A673 (cell line): ENCODE results near the gene MYRIP.

Source experiments
- CTCF ChIP-seq: fragments of 300-800, 200-600 bp; sonication (generic); conservative IDR thresholded peaks from 2 replicates; pipeline ENCODE4 v1.5.1; 2017; ENCODE audit warnings: low read depth, mild to moderate bottlenecking, antibody characterized with exemption, low read length, moderate library complexity, mixed read lengths
- EZH2 ChIP-seq: fragments of 200-600 bp; sonication (generic); IDR thresholded peaks from 2 replicates; pipeline ENCODE4 v1.6.1; 2017; ENCODE audit warnings: borderline replicate concordance, low read depth, mild to moderate bottlenecking, mixed read lengths, antibody characterized with exemption, low read length; ENCODE audit not compliant: poor library complexity, severe bottlenecking

GRCh38 chr3:40200692-40201316, 391.4 kb downstream of the MYRIP start:
- no peak for TF ChIP-seq CTCF
- TF ChIP-seq EZH2, result no peak
